Cardiac fibroblast (primary cell): ENCODE results near the gene RPRD1B.
A peak's percentile ranks its signal among the peaks of the same experiment; 100 is the strongest.

Experiments used
- DNase-seq, 2 donors: peaks; one replicate each; pipeline versions ENCODE4 v3.0.0 to v3.0.0-alpha.2; 2010; ENCODE audit warnings: low read depth in 2 of 2
- H3K4me3 ChIP-seq, 2 donors: replicated peaks in 1 of 2; 1 replicate in 1 of 2; 2 replicates in 1 of 2; pipeline ENCODE4 v1.5.1; 2011; ENCODE audit warnings: low read depth in 2 of 2, low read length in 2 of 2, mild to moderate bottlenecking in 2 of 2, moderate library complexity in 1 of 2
- CTCF ChIP-seq: IDR thresholded peaks from one replicate; pipeline ENCODE4 v1.5.1; 2011; ENCODE audit warnings: low read depth, mild to moderate bottlenecking, low read length, inconsistent platforms

The RPRD1B gene

GRCh38 chr20:38108438-38108985, 75.0 kb downstream of the RPRD1B start:
- no peak for TF ChIP-seq CTCF
- peak; percentile 52 to 80 for DNase-seq
- H3K4me3 ChIP-seq, result no peak overlapping the region

- no peak for TF ChIP-seq CTCF
- no peak overlapping the region for H3K4me3 ChIP-seq
- peak; percentile 60 to 81 for DNase-seq
These were observed 75.5 kb downstream of the RPRD1B start for GRCh38 chr20:38108986-38109541.

GRCh38 chr20:38109591-38110524, 76.3 kb downstream of the RPRD1B start:
- DNase-seq, result peak; percentile 96 to 98

GRCh38 chr20:38110525-38111178, 77.1 kb downstream of the RPRD1B start:
- TF ChIP-seq CTCF, result no peak
- DNase-seq, result no peak
- no peak overlapping the region for H3K4me3 ChIP-seq

More at GRCh38 chr20:38109591-38110524, 76.3 kb downstream of the RPRD1B start:
- no peak overlapping the region for H3K4me3 ChIP-seq
- TF ChIP-seq CTCF, result no peak

- no peak for DNase-seq
- no peak for TF ChIP-seq CTCF
- no peak overlapping the region for H3K4me3 ChIP-seq
These were observed 78.1 kb downstream of the RPRD1B start for GRCh38 chr20:38111366-38112232.
